Neuron (in vitro differentiated cells): ENCODE data around the gene CLSTN1.
"Not testable (repeated sequence)": the region's sequence is repeated elsewhere in the genome, so short reads cannot be mapped to it uniquely, and the experiment has no call there.

ENCODE experiments used
- H2AFZ ChIP-seq: one replicate; pipeline ENCODE4 v1.6.1; 2013; ENCODE audit warnings: low read depth, mild to moderate bottlenecking, inconsistent platforms, low read length, moderate library complexity
- H3K27me3 ChIP-seq: one replicate; pipeline ENCODE4 v1.6.1; 2013; ENCODE audit warnings: low read length; ENCODE audit not compliant: insufficient read depth
- H3K36me3 ChIP-seq: one replicate; pipeline ENCODE4 v1.6.1; 2013; ENCODE audit warnings: low read length; ENCODE audit not compliant: insufficient read depth
- H3K4me1 ChIP-seq: one replicate; pipeline ENCODE4 v1.6.1; 2013; ENCODE audit warnings: low read length; ENCODE audit not compliant: insufficient read depth
- H3K4me3 ChIP-seq: 2 replicates; pipeline ENCODE4 v1.5.1; 2013; ENCODE audit warnings: mild to moderate bottlenecking, low read length, moderate library complexity
- H3K9me3 ChIP-seq: one replicate; pipeline ENCODE4 v1.6.1; 2013; ENCODE audit warnings: low read length

The CLSTN1 gene

DNA sequence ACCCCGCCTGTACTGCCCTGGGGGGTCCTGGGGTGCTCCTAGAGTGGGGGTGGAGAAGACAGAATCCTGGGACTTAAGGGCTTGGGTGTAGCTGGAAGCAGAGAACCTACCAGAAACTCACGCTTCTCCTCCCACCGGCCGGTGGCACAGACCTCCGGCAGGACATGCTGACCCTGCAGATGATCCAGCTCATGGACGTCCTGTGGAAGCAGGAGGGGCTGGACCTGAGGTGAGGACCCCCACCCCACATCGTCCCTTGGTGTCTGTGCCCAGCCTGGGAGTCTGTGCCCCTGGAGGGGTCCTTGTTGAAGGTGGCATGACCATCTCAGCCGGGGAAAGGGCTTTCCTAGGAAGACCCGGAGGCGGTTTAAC, 101.4 kb downstream of the CLSTN1 start:
- H3K4me3 ChIP-seq, result no peak overlapping the region
- H3K9me3 ChIP-seq, result peaks cover 1% of the 10 kb centered on the region
- H3K36me3 ChIP-seq, result no peaks in the 10 kb centered on the region
- no peak overlapping the region for H2AFZ ChIP-seq
- no peaks in the 10 kb centered on the region for H3K27me3 ChIP-seq
- H3K4me1 ChIP-seq, result no peaks in the 10 kb centered on the region

DNA sequence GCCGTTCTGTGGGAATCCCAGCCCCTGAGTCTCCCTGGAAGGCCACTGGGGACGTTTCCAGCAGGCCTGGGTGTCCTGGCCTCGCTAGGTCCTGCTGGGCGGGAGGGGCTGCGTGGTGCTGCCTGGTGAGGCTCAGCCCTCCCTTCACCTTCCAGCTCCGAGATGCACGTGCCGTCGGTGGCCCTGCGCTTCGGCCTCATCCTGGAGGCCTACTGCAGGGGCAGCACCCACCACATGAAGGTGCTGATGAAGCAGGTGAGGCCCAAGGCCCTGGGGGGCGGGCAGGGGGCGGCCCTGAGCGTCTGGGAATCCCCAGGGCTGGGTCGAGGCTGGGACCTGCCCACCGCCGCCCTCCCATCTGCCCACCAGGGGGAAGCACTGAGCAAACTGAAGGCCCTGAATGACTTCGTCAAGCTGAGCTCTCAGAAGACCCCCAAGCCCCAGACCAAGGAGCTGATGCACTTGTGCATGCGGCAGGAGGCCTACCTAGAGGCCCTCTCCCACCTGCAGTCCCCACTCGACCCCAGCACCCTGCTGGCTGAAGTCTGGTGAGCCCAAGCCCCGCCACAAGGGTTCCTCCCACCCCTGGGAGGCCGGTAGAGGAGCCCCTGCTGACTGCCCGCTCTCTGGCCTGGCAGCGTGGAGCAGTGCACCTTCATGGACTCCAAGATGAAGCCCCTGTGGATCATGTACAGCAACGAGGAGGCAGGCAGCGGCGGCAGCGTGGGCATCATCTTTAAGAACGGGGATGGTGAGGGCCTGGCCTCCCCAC, 102.0 kb downstream of the CLSTN1 start:
- Histone ChIP-seq H3K4me3 (no peak overlapping the region), H3K4me1 (no peaks in the 10 kb centered on the region)

DNA sequence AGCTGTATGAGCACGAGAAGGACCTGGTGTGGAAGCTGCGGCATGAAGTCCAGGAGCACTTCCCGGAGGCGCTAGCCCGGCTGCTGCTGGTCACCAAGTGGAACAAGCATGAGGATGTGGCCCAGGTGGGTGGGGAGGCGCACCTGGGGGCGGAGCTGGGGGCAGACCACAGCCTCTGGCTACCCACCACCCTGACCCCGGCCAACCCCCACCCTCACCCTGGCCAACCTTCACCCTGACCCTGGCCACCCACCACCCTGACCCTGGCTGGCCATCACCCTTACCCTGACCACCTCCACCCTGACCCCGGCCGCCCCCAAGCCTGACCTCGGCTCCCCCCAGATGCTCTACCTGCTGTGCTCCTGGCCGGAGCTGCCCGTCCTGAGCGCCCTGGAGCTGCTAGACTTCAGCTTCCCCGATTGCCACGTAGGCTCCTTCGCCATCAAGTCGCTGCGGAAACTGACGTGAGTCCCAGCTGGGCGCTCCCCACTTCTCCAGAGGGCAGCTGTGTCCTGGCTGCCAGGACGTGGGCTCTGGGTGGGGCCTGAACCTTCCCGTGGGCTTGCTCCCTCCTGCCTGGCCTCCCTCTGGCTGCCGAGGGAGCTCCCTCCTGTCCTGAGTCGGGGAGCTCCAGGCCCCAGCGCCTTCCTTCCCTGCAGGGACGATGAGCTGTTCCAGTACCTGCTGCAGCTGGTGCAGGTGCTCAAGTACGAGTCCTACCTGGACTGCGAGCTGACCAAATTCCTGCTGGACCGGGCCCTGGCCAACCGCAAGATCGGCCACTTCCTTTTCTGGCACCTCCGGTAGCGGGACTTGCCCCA, 102.8 kb downstream of the CLSTN1 start:
- H3K9me3 ChIP-seq, result peaks cover 1% of the 10 kb centered on the region

More for the DNA sequence above, 102.0 kb downstream of the CLSTN1 start:
- Histone ChIP-seq H3K9me3 (peaks cover 1% of the 10 kb centered on the region), H2AFZ (no peak overlapping the region), H3K27me3 (no peaks in the 10 kb centered on the region), H3K36me3 (no peaks in the 10 kb centered on the region)

DNA sequence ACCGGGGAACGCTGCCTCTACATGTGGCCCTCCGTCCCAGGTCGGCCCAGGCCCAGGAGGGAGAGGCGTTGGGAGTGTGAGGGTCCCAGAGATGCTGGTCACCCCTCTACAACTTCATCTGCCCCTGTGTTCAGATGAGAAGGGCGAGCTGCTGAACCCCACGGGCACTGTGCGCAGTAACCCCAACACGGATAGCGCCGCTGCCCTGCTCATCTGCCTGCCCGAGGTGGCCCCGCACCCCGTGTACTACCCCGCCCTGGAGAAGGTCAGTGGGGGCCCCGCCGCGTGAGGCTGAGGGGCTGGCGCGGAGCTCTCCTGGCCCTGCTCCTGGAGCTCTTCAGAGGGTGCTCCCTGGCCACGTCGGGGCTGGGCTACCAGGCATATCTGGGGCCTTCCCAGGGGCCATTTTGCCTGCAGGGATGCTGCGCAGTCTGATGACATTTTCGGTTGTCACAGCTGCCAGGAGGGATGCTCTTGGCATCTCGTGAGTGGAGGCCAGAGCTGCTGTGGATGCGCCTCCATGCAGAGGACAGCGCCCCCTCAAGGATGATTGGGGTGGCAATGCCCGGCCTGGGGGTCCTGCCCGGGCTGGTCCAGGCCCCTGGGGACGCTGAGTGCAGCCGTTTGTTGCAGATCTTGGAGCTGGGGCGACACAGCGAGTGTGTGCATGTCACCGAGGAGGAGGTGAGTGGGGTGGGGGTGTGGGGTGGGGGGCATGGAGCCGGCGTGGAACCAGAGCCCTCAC, 103.6 kb downstream of the CLSTN1 start:
- no peaks in the 10 kb centered on the region for H3K4me1 ChIP-seq
- H2AFZ ChIP-seq, result no peak overlapping the region
- H3K4me3 ChIP-seq, result no peak overlapping the region
- H3K27me3 ChIP-seq, result no peaks in the 10 kb centered on the region
- H3K36me3 ChIP-seq, result no peaks in the 10 kb centered on the region
- peaks cover 1% of the 10 kb centered on the region for H3K9me3 ChIP-seq

More for the DNA sequence above, 102.8 kb downstream of the CLSTN1 start:
- H3K4me1 ChIP-seq, result no peaks in the 10 kb centered on the region
- no peak overlapping the region for H3K4me3 ChIP-seq
- H2AFZ ChIP-seq, result no peak overlapping the region
- no peaks in the 10 kb centered on the region for H3K27me3 ChIP-seq
- H3K36me3 ChIP-seq, result no peaks in the 10 kb centered on the region

DNA sequence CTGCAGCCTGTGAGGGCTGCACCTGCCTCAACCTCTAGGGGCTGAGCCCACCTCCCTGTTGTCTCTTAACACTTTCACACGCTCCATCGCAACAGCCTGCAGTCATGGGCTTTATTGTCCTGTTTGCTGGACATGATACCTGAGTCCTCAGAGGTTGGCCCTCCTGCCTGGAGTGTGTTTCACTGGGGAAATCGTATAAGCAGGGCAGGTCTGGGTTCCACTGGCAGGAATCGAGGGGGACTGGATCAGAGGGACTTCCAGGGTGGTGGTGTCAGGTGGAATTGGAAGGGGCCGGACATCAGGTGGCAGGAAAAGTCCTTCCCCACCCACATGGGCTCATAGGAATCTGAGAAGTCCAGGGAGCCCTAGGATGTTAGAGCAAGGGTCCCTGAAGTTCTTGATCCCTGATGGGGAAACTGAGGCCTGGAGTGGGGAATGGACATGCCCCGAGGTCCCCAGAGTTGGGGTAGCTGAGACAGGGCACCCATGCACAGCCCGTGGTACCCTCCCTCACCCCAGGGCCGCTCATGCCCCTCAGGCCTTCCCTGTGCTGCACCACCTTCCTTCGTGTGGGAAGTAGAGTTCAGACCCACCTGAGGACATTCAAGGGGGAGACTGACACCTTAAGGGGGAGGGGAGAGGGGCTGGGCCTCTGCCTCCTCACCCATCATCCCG, 105.6 kb downstream of the CLSTN1 start:
- no peaks in the 10 kb centered on the region for H3K4me1 ChIP-seq

DNA sequence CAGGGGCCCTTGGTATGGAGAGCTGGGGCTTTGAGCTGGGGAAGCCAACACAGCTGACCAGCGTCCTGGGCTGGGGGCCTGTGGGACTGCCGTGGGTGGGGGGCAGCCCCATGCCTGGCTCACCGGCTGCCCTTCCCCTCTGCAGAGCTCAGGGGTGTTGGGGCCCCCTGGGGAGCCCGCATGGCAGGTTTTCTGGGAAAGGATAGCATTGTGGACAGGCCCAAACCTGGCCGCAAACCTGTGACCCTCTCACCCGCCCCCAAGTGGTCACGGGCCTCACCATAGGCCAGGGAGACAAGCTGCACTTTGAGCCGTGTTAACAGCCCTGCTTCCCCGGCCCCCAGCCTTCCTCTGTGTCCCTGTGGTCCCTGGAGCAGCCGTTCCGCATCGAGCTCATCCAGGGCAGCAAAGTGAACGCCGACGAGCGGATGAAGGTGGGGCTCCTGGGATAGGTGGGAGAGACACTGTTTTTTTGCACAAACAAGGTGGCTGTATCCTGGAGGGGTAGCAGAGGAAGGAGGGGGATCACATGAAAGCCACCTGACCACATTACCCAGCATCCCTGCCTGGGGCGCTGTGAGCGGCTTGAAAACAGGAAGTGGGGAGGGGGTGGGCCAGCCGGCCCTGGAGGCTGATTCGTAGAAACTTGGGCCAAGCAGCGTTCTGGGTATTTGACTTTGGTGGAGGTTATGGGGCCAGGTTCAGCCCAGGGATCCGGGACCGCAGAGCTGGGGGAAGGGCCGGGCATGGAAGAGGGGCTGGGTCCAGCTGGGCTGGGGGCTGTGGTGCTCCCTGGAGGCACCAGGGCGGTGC, 106.4 kb downstream of the CLSTN1 start:
- no peaks in the 10 kb centered on the region for H3K27me3 ChIP-seq
- H3K9me3 ChIP-seq, result no peaks in the 10 kb centered on the region
- H3K4me3 ChIP-seq, result no peak overlapping the region
- no peaks in the 10 kb centered on the region for H3K36me3 ChIP-seq
- no peak overlapping the region for H2AFZ ChIP-seq
- no peaks in the 10 kb centered on the region for H3K4me1 ChIP-seq

More for the DNA sequence above, 105.6 kb downstream of the CLSTN1 start:
- Histone ChIP-seq H3K4me3 (no peak overlapping the region), H3K9me3 (no peaks in the 10 kb centered on the region), H3K27me3 (no peaks in the 10 kb centered on the region), H2AFZ (no peak overlapping the region), H3K36me3 (no peaks in the 10 kb centered on the region)

DNA sequence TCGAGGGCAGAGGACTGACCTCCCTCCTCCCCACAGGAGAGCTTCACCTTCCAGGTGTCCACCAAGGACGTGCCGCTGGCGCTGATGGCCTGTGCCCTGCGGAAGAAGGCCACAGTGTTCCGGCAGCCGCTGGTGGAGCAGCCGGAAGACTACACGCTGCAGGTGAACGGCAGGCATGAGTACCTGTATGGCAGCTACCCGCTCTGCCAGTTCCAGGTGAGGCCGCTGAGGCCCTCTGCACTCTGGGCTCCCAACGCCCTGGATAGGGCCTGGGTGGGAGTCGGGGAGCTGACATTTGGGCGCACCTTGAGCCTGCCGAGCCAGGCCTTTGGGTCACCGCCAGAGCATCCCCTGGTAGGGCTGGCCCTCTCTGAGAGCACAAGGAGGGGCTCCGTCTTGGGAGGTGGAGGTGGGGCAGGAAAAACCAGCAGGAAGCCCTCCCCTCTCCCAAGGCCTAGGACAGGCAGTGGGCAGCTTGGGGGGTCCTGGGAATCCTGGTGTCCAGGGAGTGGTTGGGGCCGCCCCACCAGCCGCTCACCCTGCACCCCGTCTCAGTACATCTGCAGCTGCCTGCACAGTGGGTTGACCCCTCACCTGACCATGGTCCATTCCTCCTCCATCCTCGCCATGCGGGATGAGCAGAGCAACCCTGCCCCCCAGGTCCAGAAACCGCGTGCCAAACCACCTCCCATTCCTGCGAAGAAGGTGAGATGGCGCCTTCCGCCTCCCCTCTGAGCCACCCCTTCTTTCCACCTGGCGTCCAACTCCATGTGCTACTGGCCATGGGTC, 107.2 kb downstream of the CLSTN1 start:
- Histone ChIP-seq H3K27me3 (no peaks in the 10 kb centered on the region), H3K36me3 (no peaks in the 10 kb centered on the region), H3K4me3 (no peak overlapping the region), H3K4me1 (no peaks in the 10 kb centered on the region), H3K9me3 (no peaks in the 10 kb centered on the region), H2AFZ (no peak overlapping the region)

DNA sequence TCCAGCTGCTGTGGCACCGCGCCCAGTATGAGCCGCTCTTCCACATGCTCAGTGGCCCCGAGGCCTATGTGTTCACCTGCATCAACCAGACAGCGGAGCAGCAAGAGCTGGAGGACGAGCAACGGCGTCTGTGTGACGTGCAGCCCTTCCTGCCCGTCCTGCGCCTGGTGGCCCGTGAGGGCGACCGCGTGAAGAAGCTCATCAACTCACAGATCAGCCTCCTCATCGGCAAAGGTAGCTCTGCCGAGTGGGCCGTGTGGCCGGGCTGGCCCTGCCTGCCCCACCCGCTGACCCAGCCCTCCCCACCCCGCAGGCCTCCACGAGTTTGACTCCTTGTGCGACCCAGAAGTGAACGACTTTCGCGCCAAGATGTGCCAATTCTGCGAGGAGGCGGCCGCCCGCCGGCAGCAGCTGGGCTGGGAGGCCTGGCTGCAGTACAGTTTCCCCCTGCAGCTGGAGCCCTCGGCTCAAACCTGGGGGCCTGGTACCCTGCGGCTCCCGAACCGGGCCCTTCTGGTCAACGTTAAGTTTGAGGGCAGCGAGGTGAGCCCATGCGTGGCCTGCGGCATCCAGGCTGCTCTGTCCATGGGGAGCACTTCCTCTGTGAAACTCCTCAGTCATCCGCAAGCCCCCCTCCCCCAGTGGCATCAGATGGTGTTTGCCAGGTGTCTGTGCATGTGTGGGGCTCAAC, 108.1 kb downstream of the CLSTN1 start:
- no peak overlapping the region for H2AFZ ChIP-seq
- no peaks in the 10 kb centered on the region for H3K36me3 ChIP-seq
- H3K4me3 ChIP-seq, result no peak overlapping the region
- H3K4me1 ChIP-seq, result no peaks in the 10 kb centered on the region
- no peaks in the 10 kb centered on the region for H3K27me3 ChIP-seq
- no peaks in the 10 kb centered on the region for H3K9me3 ChIP-seq

DNA sequence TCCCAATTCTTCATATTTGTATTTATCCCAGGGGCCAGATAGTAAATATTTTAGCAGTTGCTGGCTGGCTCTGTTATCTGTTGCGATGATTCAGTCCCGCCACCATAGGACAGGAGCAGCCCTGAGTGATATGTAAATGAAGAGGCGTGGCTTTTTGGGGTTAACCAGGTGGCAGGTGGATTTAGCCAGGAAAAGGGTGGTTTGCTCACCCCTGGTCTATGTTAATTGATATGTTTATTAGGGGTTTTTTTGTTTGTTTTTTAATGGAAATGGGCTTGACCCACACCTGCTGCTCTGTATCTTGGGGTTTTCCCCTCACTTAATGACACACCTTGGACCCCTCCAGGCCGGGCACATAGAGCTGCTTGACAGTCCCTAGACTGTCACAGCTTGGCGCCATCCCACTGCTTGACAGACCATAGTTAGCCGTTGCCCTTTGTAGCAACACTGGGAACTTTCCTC, 109.5 kb downstream of the CLSTN1 start:
- H3K4me3 ChIP-seq, result no peak overlapping the region
- no peaks in the 10 kb centered on the region for H3K4me1 ChIP-seq
- no peak overlapping the region for H2AFZ ChIP-seq
- no peaks in the 10 kb centered on the region for H3K9me3 ChIP-seq
- H3K27me3 ChIP-seq, result no peaks in the 10 kb centered on the region
- H3K36me3 ChIP-seq, result no peaks in the 10 kb centered on the region

DNA sequence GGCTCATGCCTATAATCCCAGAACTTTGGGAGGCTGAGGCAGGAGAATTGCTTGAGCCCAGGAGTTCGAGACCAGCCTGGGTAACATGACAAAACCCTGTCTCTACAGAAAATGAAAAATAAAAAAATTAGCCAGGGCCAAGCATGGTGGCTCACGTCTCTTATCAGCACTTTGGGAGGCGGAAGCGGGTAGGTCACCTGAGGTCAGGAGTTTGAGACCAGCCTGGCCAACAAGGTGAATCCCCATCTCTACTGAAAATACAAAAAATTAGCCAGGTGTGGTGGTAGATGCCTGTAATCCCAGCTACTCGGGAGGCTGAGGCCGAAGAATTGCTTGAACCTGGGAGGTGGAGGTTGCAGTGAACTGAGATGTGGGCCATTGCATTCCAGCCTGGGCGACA, 111.0 kb downstream of the CLSTN1 start:
- H3K9me3 ChIP-seq, result not testable (repeated sequence)

DNA sequence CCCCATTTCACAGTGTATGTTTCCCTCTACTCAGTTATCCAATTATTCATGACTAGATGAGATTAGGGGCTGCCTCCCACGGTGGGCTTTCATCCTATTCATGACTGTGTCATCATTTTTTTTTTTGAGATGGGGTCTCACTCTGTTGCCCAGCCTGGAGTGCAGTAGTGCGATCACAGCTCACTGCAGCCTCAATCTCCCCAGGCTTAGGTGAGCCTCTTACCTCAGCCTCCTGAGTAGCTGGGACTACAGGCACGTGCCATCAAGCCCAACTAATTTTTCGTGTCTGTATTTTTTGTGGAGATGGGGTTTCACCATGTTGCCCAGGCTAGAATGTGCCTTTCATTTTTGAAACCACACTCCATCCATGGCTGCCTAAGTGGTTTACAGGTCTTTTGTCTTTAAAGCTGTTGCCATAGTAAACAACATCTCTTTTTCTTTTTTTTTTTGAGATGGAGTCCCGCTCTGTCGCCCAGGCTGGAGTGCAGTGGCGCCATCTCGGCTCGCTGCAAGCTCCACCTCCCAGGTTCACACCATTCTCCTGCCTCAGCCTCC, 112.2 kb downstream of the CLSTN1 start:
- no peaks in the 10 kb centered on the region for H3K9me3 ChIP-seq
- no peaks in the 10 kb centered on the region for H3K27me3 ChIP-seq
- no peak overlapping the region for H3K4me3 ChIP-seq
- H3K4me1 ChIP-seq, result no peaks in the 10 kb centered on the region
- no peaks in the 10 kb centered on the region for H3K36me3 ChIP-seq
- H2AFZ ChIP-seq, result no peak overlapping the region

More for the DNA sequence above, 111.0 kb downstream of the CLSTN1 start:
- H3K4me3 ChIP-seq, H2AFZ ChIP-seq, H3K36me3 ChIP-seq, H3K27me3 ChIP-seq, H3K4me1 ChIP-seq: not testable (repeated sequence)
